ENCODE data around the gene KIF6. TPM values are rescaled to one million over a fixed set of nuclear protein-coding genes. Genes with fewer than 3 reads are reported as not detected.

KIF6 gene
- polyA plus RNA-seq, 4 donors, result 0.72 to 5.5 (median 4.1) TPM

DNA sequence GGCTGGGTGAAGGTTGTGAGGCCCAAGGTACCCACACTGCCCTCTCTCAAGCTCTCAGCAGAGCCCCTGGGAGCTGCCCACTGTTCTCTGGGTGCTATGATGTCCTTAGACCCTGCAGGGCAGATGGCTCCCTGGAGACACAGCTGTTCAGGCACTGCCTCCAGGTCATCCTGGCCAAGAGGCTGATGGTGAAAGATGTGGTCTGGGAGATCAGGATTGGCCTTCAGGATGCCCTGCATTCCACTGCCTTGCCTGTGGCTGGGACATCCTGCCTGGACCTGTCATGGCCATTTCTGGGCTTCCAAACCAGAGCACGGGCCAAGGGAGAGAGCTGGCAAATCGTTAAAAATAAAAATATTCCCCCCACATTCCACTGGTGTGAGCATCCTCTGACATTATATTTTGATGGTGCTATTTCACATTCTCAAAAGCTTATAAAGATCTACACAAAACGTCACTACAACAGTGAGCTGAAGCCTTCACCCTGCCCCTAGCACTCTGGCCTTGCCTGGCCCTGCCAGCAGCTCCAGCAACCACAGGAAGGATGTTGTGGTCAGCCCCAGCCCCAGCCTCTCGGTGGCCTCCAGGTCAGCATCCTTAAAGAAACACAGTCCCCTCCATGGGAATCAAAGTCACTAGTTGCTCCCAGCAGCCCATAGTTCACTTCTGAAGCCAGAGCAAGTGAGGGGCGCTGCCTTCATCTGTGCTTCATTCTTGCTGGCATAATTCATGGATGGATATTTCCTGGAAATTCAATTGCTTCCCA lies 389.2 kb downstream of the KIF6 start:
- DNase-seq (ENCODE audit: low read depth in 4 of 4, low spot score in 3 of 4), result no peak

DNA sequence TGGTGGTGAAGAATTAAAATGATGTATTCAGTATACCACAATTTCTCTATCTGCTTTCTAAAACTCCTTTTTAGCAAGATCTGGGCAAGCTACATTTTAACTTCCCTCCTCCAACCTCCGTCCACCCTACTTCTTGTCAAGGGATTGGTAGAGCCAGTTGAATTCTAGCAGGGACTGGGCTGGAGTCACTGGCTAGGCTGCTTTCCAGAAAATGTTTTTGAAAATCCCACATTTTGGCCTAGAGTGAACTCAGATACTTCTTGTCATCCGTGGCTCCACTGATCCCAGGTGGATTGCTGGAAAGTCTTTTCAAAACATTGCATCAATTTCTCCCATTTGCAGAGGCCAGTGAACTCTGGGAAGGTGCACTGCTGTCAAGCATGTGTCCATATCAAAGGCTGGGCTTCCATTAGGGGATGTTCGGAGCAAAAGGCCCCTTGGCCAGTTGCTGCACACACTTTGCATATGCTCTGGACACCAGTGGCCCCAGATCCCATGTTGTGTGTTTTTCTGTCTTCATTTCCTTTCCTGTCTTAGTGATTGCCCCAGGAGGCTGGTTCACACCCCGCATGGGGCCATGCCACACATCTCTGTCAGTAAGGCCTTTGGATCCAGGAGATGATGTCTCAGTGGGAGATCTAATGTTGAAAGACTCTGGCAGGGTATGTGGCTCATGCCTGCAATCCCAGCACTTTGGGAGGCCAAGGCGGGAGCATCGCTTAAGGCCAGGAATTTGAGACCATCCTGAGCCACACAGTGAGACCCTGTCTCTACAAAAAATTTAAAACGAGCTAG lies 391.4 kb downstream of the KIF6 start:
- no peak for DNase-seq (ENCODE audit: low read depth in 4 of 4, low spot score in 3 of 4)

DNA sequence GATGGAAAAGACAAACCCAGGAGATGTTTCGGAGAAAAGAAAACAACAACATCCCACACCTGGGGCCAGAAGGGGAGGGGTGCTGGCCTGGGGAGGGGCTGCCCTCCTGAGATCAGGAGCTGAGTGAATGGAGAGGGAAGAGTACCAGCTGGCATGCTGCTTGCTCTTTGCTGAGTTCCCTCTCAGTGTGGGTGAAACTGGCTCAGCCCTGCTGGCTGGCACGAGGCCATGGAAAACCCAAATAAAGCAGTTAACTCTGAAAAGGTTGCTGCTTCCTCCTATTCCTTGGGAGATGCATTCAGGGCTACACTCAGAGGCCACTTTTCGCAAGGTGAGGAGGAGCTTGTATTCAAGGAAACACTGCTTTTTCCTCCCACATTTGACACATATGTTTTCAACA lies 394.7 kb downstream of the KIF6 start:
- no peak for DNase-seq (ENCODE audit: low read depth in 4 of 4, low spot score in 3 of 4)

DNA sequence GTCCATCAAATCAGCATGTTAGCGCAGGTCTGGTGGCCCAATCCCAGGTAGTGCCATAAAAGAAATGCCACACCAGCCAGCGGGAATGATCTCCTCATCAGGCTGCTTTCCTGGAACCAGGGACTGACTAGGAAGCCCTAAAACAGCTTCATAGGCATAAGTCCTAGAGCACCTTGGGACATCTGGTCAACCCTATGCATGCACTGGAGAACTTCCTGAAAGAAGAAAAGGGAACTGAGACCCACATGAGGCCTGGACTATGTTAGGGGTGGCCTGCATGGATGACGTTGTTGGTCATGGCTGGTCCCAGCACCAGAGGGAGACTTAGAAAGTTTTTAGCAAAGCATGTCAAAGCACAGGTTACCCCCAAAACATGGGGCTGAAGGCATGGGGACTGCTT lies 395.2 kb downstream of the KIF6 start:
- no peak for DNase-seq (ENCODE audit: low read depth in 4 of 4, low spot score in 3 of 4)

DNA sequence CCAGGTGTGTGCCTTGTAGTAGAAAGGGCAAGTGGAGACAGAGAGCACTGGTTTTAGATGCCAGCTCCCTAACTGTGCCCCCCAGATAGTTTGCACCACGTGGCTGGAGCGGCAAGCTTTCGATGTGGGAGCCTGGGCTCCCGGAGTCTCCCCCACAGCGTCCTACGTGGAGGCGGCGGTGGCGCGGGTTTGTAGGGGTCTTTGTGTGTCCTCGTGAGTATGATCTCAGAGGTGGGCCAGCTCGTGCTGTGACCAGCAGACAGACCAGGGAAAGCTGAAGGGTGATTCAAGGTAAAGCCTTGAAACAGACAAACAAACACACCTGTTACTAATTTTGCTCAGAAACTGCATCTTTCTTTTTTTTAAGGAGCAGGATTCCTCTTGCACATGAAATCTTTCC lies 397.1 kb downstream of the KIF6 start:
- DNase-seq (ENCODE audit: low read depth in 4 of 4, low spot score in 3 of 4), result no peak

GRCh38 chr6:39327507-39327906 lies 397.7 kb downstream of the KIF6 start:
- DNase-seq (ENCODE audit: low read depth in 4 of 4, low spot score in 3 of 4), result no peak

- no peak for DNase-seq (ENCODE audit: low read depth in 4 of 4, low spot score in 3 of 4)
These were observed 402.8 kb downstream of the KIF6 start, which contains the start of gene KCNK16 for GRCh38 chr6:39322306-39322850. KCNK16 (minus strand) TSS chr6:39322702; CDS start chr6:39322540, 162 bp downstream.

GRCh38 chr6:39321761-39322160 lies 403.4 kb downstream of the KIF6 start:
- no peak for DNase-seq (ENCODE audit: low read depth in 4 of 4, low spot score in 3 of 4)

- DNase-seq (ENCODE audit: low read depth in 4 of 4, low spot score in 3 of 4), result no peak
These were observed 404.7 kb downstream of the KIF6 start for GRCh38 chr6:39320363-39320984.

DNA sequence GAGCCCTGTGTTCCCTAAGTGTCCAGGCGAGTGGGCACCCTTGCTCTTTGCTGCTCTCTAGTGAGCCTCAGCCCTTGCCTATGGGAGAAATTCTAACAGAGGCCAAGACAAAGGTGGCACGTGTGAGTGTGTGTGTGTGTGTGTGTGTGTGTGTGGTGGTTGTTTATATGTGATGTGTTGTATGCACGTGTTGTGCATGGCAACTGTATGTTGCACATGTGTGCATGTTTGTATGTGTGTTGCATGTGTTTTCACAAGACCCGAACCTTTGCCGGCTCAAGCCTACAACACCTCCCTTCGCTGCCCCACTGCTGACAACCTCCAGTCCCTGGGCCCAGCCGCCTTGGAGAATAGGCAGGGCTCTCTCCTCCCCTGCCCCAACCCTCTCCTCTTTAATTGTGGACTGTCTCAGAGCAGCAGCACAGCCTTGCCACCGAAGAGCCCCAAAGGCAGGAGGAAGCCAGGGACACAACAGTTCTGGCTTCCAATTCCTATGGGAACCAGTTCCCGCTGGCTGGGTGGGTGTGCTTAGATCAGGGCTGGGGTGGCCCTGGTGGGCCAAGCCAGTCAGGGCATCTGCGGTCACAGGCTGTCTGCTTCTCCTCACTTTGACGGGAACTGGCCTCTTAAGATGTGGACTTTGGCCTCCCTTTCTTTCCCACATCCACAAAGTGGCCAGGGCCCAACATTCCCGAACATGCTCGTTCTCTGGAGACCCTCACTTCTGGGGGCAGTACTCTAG lies 405.4 kb downstream of the KIF6 start:
- DNase-seq (ENCODE audit: low read depth in 4 of 4, low spot score in 3 of 4), result no peak

GRCh38 chr6:39317256-39317655 lies 408.0 kb downstream of the KIF6 start:
- DNase-seq (ENCODE audit: low read depth in 4 of 4, low spot score in 3 of 4), result no peak

DNA sequence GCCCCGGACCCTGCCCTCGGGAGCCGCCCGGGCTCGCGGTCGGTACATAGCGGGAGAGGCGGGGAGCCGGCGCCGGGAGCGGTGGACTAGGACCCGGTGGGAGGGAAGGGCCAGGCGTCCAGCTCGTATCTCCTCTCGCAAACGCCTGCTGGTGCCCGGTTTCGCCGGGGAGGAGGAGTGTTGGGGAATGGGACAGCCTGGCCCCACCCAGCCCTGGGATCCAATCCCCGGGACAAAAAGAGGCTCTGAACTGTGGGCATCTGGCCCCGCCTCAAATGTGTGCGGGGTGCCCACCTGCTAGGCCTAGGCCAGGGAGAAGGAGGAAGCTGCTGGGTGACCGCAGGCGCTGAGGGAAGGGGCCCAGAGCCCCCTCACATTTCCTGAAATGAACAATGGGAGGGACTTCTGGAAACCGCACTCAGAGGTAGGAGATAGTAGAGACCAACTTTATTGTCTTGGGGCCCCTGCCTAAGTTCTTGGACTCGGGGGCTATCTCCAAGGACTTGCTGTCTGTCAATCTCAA lies 410.9 kb downstream of the KIF6 start, which contains the start of gene KCNK17:
TSS of gene KCNK17 (minus strand) at position 147 of the 523 bp plus-strand sequence. CDS start at position 48, 99 bp downstream.
- no peak for DNase-seq (ENCODE audit: low read depth in 4 of 4, low spot score in 3 of 4)

- DNase-seq (ENCODE audit: low read depth in 4 of 4, low spot score in 3 of 4), result no peak
These were observed 411.5 kb downstream of the KIF6 start for GRCh38 chr6:39313526-39314272.

- no peak for DNase-seq (ENCODE audit: low read depth in 4 of 4, low spot score in 3 of 4)
These were observed 412.2 kb downstream of the KIF6 start for GRCh38 chr6:39312912-39313525.

DNA sequence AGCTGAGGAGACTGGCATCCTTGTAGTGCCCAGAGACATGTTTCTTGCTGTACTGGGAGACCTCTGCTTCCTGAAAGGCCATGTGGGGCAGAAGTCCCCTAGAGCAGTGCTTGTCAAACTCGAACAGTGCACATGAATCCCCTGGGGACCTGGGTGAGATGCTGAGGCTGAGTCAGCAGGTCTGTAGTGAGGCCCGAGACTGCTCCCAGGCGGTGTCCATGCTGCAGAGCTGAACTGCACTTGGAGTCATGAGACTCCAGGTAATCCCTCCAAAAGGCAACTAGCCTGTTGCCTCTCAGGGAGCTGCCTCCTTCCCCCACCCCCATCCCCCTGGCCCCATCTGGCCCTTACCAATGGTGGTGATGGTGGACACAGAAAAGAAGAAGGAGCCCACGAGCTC lies 414.7 kb downstream of the KIF6 start:
- DNase-seq (ENCODE audit: low read depth in 4 of 4, low spot score in 3 of 4), result no peak

- DNase-seq (ENCODE audit: low read depth in 4 of 4, low spot score in 3 of 4), result peak in 3 of 4 donors; percentile 38 to 41 (median 39)
These were observed 415.2 kb downstream of the KIF6 start for GRCh38 chr6:39309942-39310531.

GRCh38 chr6:39307462-39307861 lies 417.7 kb downstream of the KIF6 start:
- no peak for DNase-seq (ENCODE audit: low read depth in 4 of 4, low spot score in 3 of 4)

DNA sequence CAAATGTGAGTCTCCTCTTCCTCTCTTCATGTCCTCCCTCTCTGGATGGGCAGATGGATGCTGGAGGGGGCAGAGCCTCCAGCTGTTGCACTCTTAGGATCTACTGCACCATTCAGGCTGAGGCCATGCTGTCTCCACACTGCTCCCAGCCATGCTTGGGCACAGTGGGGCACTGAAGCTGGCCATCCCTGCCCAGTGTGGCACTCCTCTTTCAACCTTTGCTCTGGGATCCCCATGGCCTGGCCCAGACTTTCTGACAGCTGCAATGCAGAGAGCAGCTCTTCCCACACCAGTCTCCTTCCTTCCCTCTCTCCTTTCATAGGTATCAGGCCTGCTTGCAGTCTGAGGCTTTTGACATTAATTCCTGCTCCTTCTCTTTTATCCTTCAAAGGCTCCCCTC lies 420.3 kb downstream of the KIF6 start:
- no peak for DNase-seq (ENCODE audit: low read depth in 4 of 4, low spot score in 3 of 4)

All from left renal pelvis (tissue), 4 donors.